ENCODE measurements around the gene DST. TPM values are rescaled to one million over a fixed set of nuclear protein-coding genes. Genes with fewer than 3 reads are reported as not detected.

DST gene
- total RNA-seq, 1 experiment from 2014 or later: 144 TPM

DNA sequence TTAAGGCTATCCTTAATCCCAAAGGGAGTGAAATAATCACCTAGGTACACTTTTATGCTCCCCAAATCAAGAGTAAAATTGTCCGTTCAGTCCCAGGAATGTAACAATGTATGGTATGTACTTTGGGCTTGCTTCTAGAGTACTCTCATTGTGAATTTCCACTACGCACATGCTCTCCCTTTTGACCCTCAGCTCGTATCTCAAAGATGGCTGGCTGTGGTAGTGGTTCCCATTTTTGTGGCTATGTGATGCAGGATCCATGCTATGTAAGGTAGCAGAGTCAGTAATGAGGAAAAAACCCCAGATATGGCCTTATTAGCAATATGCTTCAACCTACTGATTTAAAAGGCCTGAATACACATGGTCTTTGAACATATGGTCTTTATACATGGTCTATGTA is 133.7 kb downstream of the DST start (continued):
- TF ChIP-seq, protein P1, sequence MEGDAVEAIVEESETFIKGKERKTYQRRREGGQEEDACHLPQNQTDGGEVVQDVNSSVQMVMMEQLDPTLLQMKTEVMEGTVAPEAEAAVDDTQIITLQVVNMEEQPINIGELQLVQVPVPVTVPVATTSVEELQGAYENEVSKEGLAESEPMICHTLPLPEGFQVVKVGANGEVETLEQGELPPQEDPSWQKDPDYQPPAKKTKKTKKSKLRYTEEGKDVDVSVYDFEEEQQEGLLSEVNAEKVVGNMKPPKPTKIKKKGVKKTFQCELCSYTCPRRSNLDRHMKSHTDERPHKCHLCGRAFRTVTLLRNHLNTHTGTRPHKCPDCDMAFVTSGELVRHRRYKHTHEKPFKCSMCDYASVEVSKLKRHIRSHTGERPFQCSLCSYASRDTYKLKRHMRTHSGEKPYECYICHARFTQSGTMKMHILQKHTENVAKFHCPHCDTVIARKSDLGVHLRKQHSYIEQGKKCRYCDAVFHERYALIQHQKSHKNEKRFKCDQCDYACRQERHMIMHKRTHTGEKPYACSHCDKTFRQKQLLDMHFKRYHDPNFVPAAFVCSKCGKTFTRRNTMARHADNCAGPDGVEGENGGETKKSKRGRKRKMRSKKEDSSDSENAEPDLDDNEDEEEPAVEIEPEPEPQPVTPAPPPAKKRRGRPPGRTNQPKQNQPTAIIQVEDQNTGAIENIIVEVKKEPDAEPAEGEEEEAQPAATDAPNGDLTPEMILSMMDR (IDR thresholded peaks at IDR 0.05 in 2 of 3, conservative IDR thresholded peaks at IDR 0.05 in 1 of 3; ENCODE audit: borderline replicate concordance in 1 of 3, insufficient read depth in 1 of 3, low read depth in 2 of 3, low read length in 2 of 3): no peak
- no peak for TF ChIP-seq ELF1 (IDR thresholded peaks at IDR 0.05; ENCODE audit: borderline replicate concordance, low read depth)

DNA sequence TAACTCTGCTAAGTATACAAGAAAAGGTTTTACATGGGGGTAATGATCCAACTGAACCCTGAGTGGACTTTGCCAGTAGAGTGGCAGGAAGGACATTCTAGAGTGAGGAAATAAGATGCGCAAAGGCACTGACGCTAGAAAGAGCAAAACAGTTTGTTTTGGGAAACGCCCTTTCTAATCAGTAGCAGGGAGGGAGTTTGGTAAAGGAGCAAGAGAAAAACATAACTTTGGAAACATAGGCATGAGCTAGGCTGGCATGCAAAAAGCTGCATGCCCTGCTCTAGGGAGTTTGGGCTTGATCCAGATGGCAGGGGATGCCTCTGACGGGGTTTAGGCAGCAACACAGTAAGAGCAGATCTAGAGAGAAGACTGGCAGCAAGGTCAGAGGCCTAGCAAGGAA is 135.2 kb downstream of the DST start:
- CTCF ChIA-PET: no interaction called here
- BruUV-seq (replicated peaks): no TSS peak
- Histone ChIP-seq H3K9me2 (ENCODE audit: insufficient read depth) (no peaks in the 10 kb centered on the region), H3K79me2 (ENCODE audit: insufficient read depth, low read length) (no peaks in the 10 kb centered on the region), H3K9me3 (ENCODE audit: control insufficient read depth in 1 of 2, insufficient read depth in 1 of 2, low read depth in 1 of 2, low read length in 2 of 2) (no peaks in the 10 kb centered on the region), H3K27me3 (ENCODE audit: insufficient read depth, low read length) (no peaks in the 10 kb centered on the region), H4K20me1 (ENCODE audit: insufficient read depth) (no peaks in the 10 kb centered on the region), H3K27ac (ENCODE audit: low read depth, low read length) (no peak overlapping the region), H2AFZ (ENCODE audit: low read depth, low read length, poor library complexity, severe bottlenecking) (no peak overlapping the region), H3K36me3 (ENCODE audit: control insufficient read depth in 1 of 2, insufficient read depth in 2 of 2, low read length in 2 of 2) (peaks cover 14 to 47% of the 10 kb centered on the region in 2 experiments), H3K4me2 (ENCODE audit: low read length) (no peak overlapping the region), H3K9ac (ENCODE audit: low read length) (no peak overlapping the region), H3K4me3 (replicated peaks in 1 of 2; ENCODE audit: low read depth in 1 of 2, low read length in 2 of 2) (no peak overlapping the region), H3K4me1 (ENCODE audit: control insufficient read depth in 1 of 2, insufficient read depth in 2 of 2, low read length in 2 of 2) (no peaks in the 10 kb centered on the region)
- TF ChIP-seq POLR2A (IDR thresholded peaks at IDR 0.05; ENCODE audit: borderline replicate concordance, extremely low read depth, insufficient read depth, insufficient read length) (no peak), EZH2 (IDR thresholded peaks at IDR 0.05) (no peak), JUND (IDR thresholded peaks at IDR 0.05) (no peak), FOSL1 (IDR thresholded peaks at IDR 0.05; ENCODE audit: low read depth) (no peak), EGR1 (IDR thresholded peaks at IDR 0.05; ENCODE audit: low read depth) (no peak), SRF (IDR thresholded peaks at IDR 0.05; ENCODE audit: low read depth) (no peak)
- TF ChIP-seq, protein P2, sequence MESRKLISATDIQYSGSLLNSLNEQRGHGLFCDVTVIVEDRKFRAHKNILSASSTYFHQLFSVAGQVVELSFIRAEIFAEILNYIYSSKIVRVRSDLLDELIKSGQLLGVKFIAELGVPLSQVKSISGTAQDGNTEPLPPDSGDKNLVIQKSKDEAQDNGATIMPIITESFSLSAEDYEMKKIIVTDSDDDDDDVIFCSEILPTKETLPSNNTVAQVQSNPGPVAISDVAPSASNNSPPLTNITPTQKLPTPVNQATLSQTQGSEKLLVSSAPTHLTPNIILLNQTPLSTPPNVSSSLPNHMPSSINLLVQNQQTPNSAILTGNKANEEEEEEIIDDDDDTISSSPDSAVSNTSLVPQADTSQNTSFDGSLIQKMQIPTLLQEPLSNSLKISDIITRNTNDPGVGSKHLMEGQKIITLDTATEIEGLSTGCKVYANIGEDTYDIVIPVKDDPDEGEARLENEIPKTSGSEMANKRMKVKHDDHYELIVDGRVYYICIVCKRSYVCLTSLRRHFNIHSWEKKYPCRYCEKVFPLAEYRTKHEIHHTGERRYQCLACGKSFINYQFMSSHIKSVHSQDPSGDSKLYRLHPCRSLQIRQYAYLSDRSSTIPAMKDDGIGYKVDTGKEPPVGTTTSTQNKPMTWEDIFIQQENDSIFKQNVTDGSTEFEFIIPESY (IDR thresholded peaks at IDR 0.05; ENCODE audit: extremely low read depth, insufficient replicate concordance, low read length): no peak
- TF ChIP-seq, protein P3, sequence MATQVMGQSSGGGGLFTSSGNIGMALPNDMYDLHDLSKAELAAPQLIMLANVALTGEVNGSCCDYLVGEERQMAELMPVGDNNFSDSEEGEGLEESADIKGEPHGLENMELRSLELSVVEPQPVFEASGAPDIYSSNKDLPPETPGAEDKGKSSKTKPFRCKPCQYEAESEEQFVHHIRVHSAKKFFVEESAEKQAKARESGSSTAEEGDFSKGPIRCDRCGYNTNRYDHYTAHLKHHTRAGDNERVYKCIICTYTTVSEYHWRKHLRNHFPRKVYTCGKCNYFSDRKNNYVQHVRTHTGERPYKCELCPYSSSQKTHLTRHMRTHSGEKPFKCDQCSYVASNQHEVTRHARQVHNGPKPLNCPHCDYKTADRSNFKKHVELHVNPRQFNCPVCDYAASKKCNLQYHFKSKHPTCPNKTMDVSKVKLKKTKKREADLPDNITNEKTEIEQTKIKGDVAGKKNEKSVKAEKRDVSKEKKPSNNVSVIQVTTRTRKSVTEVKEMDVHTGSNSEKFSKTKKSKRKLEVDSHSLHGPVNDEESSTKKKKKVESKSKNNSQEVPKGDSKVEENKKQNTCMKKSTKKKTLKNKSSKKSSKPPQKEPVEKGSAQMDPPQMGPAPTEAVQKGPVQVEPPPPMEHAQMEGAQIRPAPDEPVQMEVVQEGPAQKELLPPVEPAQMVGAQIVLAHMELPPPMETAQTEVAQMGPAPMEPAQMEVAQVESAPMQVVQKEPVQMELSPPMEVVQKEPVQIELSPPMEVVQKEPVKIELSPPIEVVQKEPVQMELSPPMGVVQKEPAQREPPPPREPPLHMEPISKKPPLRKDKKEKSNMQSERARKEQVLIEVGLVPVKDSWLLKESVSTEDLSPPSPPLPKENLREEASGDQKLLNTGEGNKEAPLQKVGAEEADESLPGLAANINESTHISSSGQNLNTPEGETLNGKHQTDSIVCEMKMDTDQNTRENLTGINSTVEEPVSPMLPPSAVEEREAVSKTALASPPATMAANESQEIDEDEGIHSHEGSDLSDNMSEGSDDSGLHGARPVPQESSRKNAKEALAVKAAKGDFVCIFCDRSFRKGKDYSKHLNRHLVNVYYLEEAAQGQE (IDR thresholded peaks at IDR 0.05; ENCODE audit: low read depth): no peak
- TF ChIP-seq, protein P4, sequence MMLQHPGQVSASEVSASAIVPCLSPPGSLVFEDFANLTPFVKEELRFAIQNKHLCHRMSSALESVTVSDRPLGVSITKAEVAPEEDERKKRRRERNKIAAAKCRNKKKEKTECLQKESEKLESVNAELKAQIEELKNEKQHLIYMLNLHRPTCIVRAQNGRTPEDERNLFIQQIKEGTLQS (IDR thresholded peaks at IDR 0.05): no peak
- DNase-seq (ENCODE audit: low read depth, low spot score) (no peak), ATAC-seq (no peak)
- RAD21 ChIA-PET (ENCODE audit: low non-redundant PET in 1 of 2, low total read pairs in 2 of 2, uncharacterized antibody in 2 of 2, unreplicated experiment in 2 of 2): no interaction called here
- POLR2A ChIA-PET: no interaction called here
- intact Hi-C loops (cut with micrococcal nuclease): no loop called here
